Measurements from ENCODE around the gene WWOX.

WWOX gene

DNA sequence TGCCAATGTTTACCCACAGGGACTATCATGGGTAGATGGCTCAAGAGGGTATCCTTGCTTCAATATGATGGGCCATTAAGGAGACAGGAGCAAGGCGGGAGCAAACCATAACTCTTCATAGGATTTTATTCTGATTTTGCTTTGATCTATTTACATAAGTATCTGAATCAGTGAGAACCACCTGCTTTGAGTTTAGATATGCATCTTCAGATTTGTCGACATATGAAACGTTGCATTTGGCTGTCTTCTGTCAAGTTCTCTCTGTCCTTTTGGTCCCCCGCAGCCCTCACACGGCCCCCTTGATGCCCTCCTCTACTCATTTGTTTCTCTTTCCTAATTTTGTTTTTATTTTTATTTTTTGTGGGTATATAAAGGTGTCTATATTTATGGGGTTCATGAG, 16.2 kb downstream of the WWOX start:
- no peak overlapping the region for H3K4me3 ChIP-seq
- H3K9ac ChIP-seq (ENCODE audit: insufficient read length), result no peak overlapping the region
- peaks cover 35% of the 10 kb centered on the region for H3K36me3 ChIP-seq (ENCODE audit: insufficient read depth, low read length)
- DNase-seq (ENCODE audit: low read depth, low spot score), result no peak
- no peak for TF ChIP-seq POLR2AphosphoS5 (IDR thresholded peaks at IDR 0.05; ENCODE audit: borderline replicate concordance, low read depth, low read length)
- TF ChIP-seq EZH2 (IDR thresholded peaks at IDR 0.05), result no peak
- no peak for TF ChIP-seq FOXP2 (optimal IDR thresholded peaks at IDR 0.05; ENCODE audit: control extremely low read depth, extremely low read length, insufficient read depth)
- H3K27ac ChIP-seq, result no peak overlapping the region
- no peaks in the 10 kb centered on the region for H3K9me3 ChIP-seq (ENCODE audit: low read depth, low read length)

DNA sequence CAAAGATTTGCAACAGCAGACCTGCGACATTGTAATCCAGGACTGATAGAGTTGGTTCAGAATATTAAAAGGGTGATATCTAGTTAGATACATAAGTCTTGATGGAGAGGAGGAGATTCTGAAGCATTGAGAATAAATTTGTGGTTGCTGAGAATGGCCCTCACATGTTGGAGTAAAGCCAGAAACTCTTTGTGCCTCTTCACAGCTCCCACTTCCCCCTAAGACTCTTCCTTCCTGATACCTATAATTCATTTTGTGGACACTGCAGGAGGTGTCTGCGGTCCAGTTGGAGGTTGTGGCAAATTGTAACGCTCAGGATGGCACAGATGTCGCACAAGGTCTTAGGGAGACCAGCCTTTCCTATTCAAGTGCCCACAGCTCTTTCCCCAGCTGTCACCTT, 17.5 kb downstream of the WWOX start:
- DNase-seq (ENCODE audit: low read depth, low spot score), result no peak
- TF ChIP-seq FOXP2 (optimal IDR thresholded peaks at IDR 0.05; ENCODE audit: control extremely low read depth, extremely low read length, insufficient read depth), result no peak
- TF ChIP-seq EZH2 (IDR thresholded peaks at IDR 0.05), result no peak
- no peak for TF ChIP-seq POLR2AphosphoS5 (IDR thresholded peaks at IDR 0.05; ENCODE audit: borderline replicate concordance, low read depth, low read length)
- Histone ChIP-seq H3K27ac (no peak overlapping the region), H3K9me3 (ENCODE audit: low read depth, low read length) (no peaks in the 10 kb centered on the region), H3K36me3 (ENCODE audit: insufficient read depth, low read length) (peaks cover 33% of the 10 kb centered on the region), H3K9ac (ENCODE audit: insufficient read length) (no peak overlapping the region), H3K4me3 (no peak overlapping the region)

DNA sequence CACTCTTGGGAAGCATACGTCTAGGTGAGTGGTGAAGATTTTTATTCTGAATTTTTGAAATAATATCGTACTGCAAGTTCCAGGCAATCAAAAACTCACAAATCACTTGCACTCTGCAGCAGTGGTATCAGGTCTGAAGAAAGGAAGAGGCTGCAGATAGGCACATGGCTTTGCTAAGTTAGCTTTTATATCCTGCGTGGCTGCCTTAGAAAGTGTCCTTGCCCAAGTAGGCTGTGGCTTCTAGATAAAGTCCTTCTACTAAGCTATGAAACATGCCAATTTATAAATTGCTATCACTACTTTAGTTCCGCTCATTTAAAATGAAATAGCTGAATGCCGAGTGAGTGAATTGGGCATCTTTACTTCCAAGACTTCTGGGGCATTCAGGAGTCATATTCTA, 17.9 kb downstream of the WWOX start:
- Histone ChIP-seq H3K36me3 (ENCODE audit: insufficient read depth, low read length) (peaks cover 33% of the 10 kb centered on the region), H3K9ac (ENCODE audit: insufficient read length) (no peak overlapping the region), H3K9me3 (ENCODE audit: low read depth, low read length) (no peaks in the 10 kb centered on the region), H3K27ac (no peak overlapping the region), H3K4me3 (no peak overlapping the region)
- DNase-seq (ENCODE audit: low read depth, low spot score), result no peak
- TF ChIP-seq EZH2 (IDR thresholded peaks at IDR 0.05) (no peak), POLR2AphosphoS5 (IDR thresholded peaks at IDR 0.05; ENCODE audit: borderline replicate concordance, low read depth, low read length) (no peak), FOXP2 (optimal IDR thresholded peaks at IDR 0.05; ENCODE audit: control extremely low read depth, extremely low read length, insufficient read depth) (no peak)

DNA sequence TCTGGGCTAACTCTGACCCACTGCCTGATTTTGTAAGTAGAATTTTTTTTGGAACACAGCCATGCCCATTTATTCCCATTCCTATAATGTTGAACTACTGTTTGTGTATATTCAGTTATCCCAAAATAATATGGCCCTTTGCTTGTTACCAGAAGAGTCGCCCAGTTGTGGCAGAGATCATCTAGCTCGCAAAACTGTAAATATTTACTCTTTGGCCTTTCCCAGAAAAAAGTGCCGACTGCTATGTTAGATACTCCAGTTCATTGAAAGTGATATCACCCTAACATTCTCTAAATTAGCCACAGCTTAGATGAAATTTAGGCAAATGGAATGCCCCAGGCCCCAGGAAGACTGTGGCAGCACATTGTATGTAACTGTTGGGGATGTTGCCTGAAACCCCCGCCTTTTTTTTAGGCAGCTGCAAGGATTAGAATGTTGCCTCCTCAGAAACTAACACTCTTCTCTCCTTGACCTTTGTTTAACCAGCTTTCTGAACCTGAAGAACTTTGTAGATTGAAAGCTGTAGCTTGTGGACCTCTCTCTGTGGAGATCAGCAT, 19.1 kb downstream of the WWOX start:
- Histone ChIP-seq H3K9me3 (ENCODE audit: low read depth, low read length) (no peaks in the 10 kb centered on the region), H3K27ac (no peak overlapping the region), H3K4me3 (no peak overlapping the region), H3K9ac (ENCODE audit: insufficient read length) (no peak overlapping the region), H3K36me3 (ENCODE audit: insufficient read depth, low read length) (peaks cover 30% of the 10 kb centered on the region)
- TF ChIP-seq FOXP2 (optimal IDR thresholded peaks at IDR 0.05; ENCODE audit: control extremely low read depth, extremely low read length, insufficient read depth) (no peak), POLR2AphosphoS5 (IDR thresholded peaks at IDR 0.05; ENCODE audit: borderline replicate concordance, low read depth, low read length) (no peak), EZH2 (IDR thresholded peaks at IDR 0.05) (no peak)
- no peak for DNase-seq (ENCODE audit: low read depth, low spot score)

DNA sequence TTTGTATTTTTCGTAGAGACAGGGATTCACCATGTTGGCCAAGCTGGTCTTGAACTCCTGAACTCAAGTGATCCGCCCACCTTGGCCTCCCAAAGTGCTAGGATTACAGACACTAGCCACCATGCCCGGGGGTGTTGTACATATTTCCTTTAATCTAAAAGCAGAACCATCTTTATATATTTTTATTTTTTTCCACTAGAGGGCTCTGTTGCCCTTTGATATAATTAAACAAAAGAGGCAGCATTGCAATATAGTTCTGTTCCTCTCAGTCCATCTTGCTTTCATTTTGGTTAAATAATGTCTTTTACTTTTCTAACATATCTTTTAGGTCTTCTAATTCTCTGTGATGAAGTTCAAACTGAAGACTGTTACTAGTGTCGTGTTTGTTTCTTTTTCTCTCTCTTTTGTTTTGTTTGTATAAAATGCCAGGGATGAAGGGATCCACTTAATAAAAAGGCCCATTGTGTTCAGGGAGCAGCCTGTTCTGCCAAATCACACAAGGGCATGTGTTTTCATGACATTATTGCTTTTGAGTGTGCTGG, 23.4 kb downstream of the WWOX start:
- Histone ChIP-seq H3K4me3 (peak overlapping the region; percentile 30; the same call in 1 of the 2 replicates), H3K36me3 (ENCODE audit: insufficient read depth, low read length) (peaks cover 11% of the 10 kb centered on the region), H3K27ac (0 out of 2 replicates have a peak overlapping the region, but pooled peaks have one; percentile 50), H3K9me3 (ENCODE audit: low read depth, low read length) (no peaks in the 10 kb centered on the region), H3K9ac (ENCODE audit: insufficient read length) (no peak overlapping the region)
- no peak for TF ChIP-seq EZH2 (IDR thresholded peaks at IDR 0.05)
- TF ChIP-seq POLR2AphosphoS5 (IDR thresholded peaks at IDR 0.05; ENCODE audit: borderline replicate concordance, low read depth, low read length), result no peak
- no peak for TF ChIP-seq FOXP2 (optimal IDR thresholded peaks at IDR 0.05; ENCODE audit: control extremely low read depth, extremely low read length, insufficient read depth)
- no peak for DNase-seq (ENCODE audit: low read depth, low spot score)

DNA sequence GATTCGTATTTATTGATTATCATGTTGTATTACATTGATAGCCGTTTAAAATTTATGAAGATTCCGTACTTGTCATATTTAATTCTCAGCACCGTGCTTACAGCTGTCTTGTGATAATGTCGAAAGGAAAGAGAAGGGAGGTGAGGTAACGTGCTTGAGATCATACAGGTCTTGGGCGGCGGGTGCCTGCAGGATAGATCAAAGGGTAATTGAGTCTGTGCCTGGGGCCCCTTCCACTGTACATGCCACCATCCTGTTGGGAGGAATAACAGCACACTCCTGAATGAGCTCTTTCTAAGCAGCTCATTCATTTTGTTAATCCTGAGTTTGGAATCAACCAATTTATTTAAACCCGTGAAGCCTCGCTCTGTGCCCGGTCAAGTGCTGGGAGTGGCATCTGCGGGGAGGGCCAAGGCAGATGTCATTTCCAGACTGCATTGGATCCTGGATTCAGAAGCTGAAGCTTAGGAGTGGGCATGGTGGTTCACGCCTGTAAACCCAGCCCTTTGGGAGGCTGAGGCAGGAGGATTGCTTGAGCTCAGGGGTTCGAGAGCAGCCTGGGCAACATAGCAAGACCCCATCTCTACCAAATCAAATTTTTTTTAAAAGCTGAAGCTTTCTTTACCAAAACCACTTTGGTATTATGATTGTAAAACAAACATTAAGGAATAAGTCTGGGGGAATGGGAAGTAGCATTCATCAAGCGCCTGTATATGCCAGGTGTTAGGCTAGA, 25.8 kb downstream of the WWOX start:
- H3K9me3 ChIP-seq (ENCODE audit: low read depth, low read length), result no peaks in the 10 kb centered on the region
- DNase-seq (ENCODE audit: low read depth, low spot score), result no peak
- H3K4me3 ChIP-seq, result no peak overlapping the region
- H3K27ac ChIP-seq, result no peak overlapping the region
- H3K36me3 ChIP-seq (ENCODE audit: insufficient read depth, low read length), result peaks cover 10% of the 10 kb centered on the region; the same call in 1 of the 2 replicates
- TF ChIP-seq POLR2AphosphoS5 (IDR thresholded peaks at IDR 0.05; ENCODE audit: borderline replicate concordance, low read depth, low read length), result no peak
- no peak for TF ChIP-seq EZH2 (IDR thresholded peaks at IDR 0.05)
- TF ChIP-seq FOXP2 (optimal IDR thresholded peaks at IDR 0.05; ENCODE audit: control extremely low read depth, extremely low read length, insufficient read depth), result no peak
- H3K9ac ChIP-seq (ENCODE audit: insufficient read length), result no peak overlapping the region

DNA sequence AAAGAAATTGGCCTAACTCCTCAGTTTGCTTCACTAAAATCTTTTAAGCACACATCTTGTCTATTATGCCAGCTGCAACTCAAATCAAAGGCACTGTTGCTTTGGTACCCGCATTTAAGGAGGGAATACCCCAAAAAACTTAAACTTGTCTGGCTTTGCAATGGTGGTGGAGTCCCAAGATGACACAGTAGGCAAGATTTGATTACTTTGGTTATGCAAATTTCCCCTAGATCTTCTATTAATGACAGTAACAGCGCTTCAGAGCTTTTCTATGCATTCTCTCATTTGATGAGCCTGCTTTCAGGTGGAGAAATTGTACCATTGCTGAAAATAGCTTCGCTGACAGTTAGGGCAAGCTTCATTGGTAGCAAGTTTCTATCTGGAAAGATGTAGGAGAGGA, 27.2 kb downstream of the WWOX start:
- no peak overlapping the region for H3K27ac ChIP-seq

DNA sequence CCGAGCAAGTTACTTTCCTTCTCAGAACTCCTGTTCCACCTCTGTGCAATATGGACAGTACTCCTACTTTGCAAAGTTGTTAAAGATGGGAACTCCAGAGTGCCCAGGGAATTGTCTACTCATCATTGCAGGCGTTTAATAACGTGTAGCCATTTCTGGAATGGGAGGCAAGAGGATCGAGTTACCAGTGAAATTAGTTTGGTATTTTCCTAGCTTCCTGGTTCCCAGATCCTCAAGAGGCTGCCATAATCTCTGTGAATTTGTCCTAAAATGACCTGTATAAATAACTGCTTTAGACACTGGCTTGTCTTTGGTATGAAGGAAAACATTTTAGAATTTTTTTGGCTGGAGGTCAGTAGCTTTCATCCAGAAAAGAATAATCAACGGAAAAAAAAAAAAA, 27.7 kb downstream of the WWOX start:
- Histone ChIP-seq H3K27ac (no peak overlapping the region), H3K36me3 (ENCODE audit: insufficient read depth, low read length) (peaks cover 15% of the 10 kb centered on the region; the same call in 1 of the 2 replicates), H3K9me3 (ENCODE audit: low read depth, low read length) (no peaks in the 10 kb centered on the region), H3K9ac (ENCODE audit: insufficient read length) (no peak overlapping the region), H3K4me3 (no peak overlapping the region)
- no peak for DNase-seq (ENCODE audit: low read depth, low spot score)
- TF ChIP-seq POLR2AphosphoS5 (IDR thresholded peaks at IDR 0.05; ENCODE audit: borderline replicate concordance, low read depth, low read length) (no peak), FOXP2 (optimal IDR thresholded peaks at IDR 0.05; ENCODE audit: control extremely low read depth, extremely low read length, insufficient read depth) (no peak)

More for the DNA sequence above, 27.2 kb downstream of the WWOX start:
- DNase-seq (ENCODE audit: low read depth, low spot score), result no peak
- H3K9ac ChIP-seq (ENCODE audit: insufficient read length), result no peak overlapping the region
- no peak overlapping the region for H3K4me3 ChIP-seq
- no peak for TF ChIP-seq POLR2AphosphoS5 (IDR thresholded peaks at IDR 0.05; ENCODE audit: borderline replicate concordance, low read depth, low read length)
- TF ChIP-seq FOXP2 (optimal IDR thresholded peaks at IDR 0.05; ENCODE audit: control extremely low read depth, extremely low read length, insufficient read depth), result no peak
- TF ChIP-seq EZH2 (IDR thresholded peaks at IDR 0.05), result no peak
- H3K36me3 ChIP-seq (ENCODE audit: insufficient read depth, low read length), result peaks cover 15% of the 10 kb centered on the region; the same call in 1 of the 2 replicates
- no peaks in the 10 kb centered on the region for H3K9me3 ChIP-seq (ENCODE audit: low read depth, low read length)

Data from SK-N-MC (cell line).